ENCODE results near the gene PRR9.
"Not testable (repeated sequence)": the region's sequence is repeated elsewhere in the genome, so short reads cannot be mapped to it uniquely, and the experiment has no call there.

Gene PRR9

DNA sequence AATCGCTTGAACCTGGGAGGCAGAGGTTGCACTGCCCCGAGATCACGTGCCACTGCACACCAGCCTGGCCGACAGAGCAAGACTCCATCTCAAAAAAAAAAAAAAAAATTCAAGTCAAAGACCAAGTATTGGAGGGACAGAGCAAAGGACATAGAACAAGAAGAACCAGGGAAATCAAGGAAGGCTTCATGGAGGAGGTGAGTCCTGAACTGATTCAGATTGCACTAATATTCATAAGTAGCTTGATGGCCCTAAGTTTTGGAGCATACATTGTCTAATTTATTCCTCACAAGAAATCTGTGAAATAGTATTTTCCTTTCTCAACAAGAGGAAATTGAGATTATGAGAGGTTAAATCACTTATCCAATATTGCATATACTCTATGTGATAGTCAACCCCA lies 3.9 kb upstream of the PRR9 start:
- TF ChIP-seq, protein P1, sequence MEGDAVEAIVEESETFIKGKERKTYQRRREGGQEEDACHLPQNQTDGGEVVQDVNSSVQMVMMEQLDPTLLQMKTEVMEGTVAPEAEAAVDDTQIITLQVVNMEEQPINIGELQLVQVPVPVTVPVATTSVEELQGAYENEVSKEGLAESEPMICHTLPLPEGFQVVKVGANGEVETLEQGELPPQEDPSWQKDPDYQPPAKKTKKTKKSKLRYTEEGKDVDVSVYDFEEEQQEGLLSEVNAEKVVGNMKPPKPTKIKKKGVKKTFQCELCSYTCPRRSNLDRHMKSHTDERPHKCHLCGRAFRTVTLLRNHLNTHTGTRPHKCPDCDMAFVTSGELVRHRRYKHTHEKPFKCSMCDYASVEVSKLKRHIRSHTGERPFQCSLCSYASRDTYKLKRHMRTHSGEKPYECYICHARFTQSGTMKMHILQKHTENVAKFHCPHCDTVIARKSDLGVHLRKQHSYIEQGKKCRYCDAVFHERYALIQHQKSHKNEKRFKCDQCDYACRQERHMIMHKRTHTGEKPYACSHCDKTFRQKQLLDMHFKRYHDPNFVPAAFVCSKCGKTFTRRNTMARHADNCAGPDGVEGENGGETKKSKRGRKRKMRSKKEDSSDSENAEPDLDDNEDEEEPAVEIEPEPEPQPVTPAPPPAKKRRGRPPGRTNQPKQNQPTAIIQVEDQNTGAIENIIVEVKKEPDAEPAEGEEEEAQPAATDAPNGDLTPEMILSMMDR (IDR thresholded peaks at IDR 0.05; ENCODE audit: low read depth, low read length, missing control alignments), result no peak
- no peak overlapping the region for H3K4me3 ChIP-seq (ENCODE audit: low read depth, low read length)
- no peak for DNase-seq (ENCODE audit: low read depth)

DNA sequence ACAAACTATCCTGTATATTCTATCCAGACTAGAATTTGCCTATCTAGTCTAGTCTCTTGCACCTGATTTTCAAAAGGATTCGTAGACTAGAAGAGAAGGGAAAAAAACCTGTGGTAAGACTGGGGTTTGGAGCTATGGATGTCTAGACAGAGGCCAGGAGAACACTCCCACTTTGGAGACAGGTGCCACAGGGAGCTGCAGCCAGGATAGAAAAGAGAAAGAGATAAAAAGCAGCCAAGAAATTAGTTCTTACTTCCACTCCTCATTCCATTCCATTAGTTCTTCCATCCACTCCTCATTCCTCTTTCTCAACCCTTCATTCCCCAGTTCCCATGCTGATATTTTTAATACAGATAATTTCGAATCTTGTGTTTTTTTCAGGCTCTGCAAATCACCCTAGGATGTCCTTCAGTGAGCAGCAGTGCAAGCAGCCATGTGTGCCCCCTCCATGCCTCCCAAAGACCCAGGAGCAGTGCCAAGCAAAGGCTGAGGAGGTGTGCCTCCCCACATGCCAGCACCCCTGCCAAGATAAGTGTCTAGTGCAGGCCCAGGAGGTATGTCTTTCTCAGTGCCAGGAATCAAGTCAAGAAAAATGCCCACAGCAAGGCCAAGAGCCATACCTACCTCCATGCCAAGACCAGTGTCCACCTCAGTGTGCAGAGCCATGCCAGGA lies 496 bp downstream of the PRR9 start:
- no peak overlapping the region for H3K4me3 ChIP-seq (ENCODE audit: low read depth, low read length)
- TF ChIP-seq, protein P1 (IDR thresholded peaks at IDR 0.05; ENCODE audit: low read depth, low read length, missing control alignments), result no peak
- DNase-seq (ENCODE audit: low read depth), result no peak

DNA sequence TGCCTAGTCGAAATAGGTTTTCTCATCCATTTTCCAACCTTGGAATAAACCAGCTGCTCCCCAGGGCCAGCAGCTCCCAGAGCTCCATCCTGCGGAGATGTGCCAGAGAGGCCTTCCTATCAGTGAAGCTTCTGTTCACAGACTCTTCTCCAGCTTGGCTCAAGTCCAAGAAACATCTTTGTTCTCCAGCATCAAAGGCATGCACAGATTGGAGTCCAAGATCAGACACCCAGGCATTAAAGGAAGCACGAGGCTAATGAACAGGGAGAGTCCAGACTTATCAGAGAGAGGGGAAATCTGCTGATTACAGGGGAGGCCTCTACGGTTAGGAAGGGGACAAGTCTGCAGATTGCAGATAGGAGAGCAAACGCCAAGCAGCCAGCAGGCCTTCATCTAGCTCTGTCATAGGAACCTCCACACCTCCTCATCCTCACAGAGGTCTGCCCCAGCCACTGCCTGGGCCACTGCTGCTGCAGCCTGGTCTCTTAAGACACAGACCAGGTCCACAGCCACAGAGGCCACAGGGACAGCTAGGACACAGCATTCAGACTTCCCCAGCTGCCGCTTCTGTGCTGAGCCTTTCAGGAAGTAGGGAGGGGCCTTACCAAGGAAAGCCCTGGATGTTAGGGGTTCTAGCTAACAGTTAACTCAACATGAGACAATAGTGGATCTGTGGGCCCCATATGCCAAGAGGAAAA lies 3.4 kb downstream of the PRR9 start:
- no peak for DNase-seq (ENCODE audit: low read depth)
- H3K4me3 ChIP-seq (ENCODE audit: low read depth, low read length), result no peak overlapping the region
- TF ChIP-seq, protein P1 (IDR thresholded peaks at IDR 0.05; ENCODE audit: low read depth, low read length, missing control alignments), result no peak

DNA sequence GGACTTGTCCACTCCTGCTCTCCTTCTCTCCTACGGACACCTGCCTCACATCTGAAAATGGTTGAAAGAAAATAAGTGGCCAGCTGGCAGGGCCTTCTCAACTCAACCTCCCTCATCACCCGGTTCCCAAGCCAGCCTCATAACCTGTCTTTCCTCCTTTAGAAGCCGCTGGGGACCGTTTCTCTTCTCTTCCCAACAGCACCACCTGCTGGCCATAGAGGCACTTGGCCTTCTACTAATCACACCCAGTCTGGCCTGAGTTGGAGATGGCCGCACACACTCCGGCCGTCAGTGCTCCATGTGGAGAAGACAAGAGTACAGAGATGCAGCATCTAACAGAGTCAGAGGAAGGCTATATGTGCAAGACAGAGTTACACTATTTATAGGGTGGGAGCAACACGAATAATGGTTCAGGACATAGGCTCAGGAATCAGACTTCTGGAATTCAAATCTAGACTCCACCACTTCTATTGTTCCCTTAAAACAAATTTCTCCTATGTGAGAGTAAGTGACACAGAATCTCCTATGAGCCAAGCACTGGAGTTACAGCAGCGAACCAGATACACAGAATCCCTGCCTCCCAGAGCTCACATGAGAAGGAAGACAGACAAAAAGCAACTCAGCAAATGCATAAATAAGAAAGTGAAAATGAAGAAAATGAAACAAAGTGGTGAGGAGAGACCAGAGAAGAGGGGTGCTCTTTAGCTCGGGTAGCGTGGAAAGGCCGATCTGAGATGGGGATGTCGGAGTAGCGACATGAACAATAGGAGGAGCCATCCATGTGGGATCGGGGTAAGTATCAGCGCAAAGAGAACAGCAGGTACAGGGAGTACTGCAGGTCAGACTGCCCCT lies 5.9 kb downstream of the PRR9 start:
- not testable (repeated sequence) for DNase-seq (ENCODE audit: low read depth); H3K4me3 ChIP-seq (ENCODE audit: low read depth, low read length)
- TF ChIP-seq, protein P1 (IDR thresholded peaks at IDR 0.05; ENCODE audit: low read depth, low read length, missing control alignments), result peak; percentile 62

DNA sequence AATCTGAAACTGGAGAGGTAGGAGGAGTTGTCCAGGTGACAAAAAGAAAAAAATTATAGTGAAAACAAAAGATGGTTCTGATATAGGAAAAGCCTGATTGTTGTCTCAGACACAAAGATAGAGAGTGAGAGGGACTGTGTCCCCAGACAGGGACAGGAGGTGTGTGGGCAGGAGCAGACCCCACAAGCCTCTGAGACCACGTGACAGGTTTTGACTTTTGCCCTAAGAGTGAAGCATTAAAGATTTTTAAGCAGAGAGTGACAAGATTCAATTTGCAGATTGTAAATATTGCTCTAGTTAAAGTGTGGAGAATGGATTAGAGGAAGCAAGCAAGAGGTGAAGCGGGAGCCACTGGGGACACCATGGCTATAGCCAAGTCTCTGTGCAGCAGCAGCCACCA lies 10.4 kb downstream of the PRR9 start:
- TF ChIP-seq, protein P1 (IDR thresholded peaks at IDR 0.05; ENCODE audit: low read depth, low read length, missing control alignments), result no peak
- no peak overlapping the region for H3K4me3 ChIP-seq (ENCODE audit: low read depth, low read length)
- no peak for DNase-seq (ENCODE audit: low read depth)

DNA sequence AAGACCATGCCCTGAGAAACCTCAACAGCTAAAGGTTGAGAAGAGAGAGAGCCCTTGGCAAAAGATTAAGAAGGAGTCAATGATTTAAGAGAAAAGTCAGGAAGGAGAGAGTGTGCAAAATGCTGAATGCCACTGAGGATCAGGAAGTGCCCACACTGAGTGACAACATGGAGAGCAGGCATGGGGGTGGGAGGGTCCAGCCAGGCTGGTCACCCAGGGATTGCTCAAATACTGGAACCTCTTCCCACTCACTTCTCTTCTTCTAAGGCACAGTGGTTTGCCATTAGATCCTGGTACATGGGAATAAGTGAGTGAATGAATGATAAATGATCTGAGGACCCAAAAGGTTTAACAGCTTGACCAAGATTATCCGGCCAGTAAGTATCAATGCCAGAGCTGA lies 11.1 kb downstream of the PRR9 start:
- DNase-seq (ENCODE audit: low read depth), result no peak
- TF ChIP-seq, protein P1 (IDR thresholded peaks at IDR 0.05; ENCODE audit: low read depth, low read length, missing control alignments), result no peak
- no peak overlapping the region for H3K4me3 ChIP-seq (ENCODE audit: low read depth, low read length)
